Iris pigment epithelial cell (primary cell): Measurements from ENCODE around the gene TMEM135.
"Not testable (repeated sequence)": the region's sequence is repeated elsewhere in the genome, so short reads cannot be mapped to it uniquely, and the experiment has no call there.

Source experiments
- DNase-seq: peaks from one replicate; pipeline ENCODE4 v3.0.0-alpha.2; 2011; ENCODE audit warnings: low read depth

The TMEM135 gene

DNA sequence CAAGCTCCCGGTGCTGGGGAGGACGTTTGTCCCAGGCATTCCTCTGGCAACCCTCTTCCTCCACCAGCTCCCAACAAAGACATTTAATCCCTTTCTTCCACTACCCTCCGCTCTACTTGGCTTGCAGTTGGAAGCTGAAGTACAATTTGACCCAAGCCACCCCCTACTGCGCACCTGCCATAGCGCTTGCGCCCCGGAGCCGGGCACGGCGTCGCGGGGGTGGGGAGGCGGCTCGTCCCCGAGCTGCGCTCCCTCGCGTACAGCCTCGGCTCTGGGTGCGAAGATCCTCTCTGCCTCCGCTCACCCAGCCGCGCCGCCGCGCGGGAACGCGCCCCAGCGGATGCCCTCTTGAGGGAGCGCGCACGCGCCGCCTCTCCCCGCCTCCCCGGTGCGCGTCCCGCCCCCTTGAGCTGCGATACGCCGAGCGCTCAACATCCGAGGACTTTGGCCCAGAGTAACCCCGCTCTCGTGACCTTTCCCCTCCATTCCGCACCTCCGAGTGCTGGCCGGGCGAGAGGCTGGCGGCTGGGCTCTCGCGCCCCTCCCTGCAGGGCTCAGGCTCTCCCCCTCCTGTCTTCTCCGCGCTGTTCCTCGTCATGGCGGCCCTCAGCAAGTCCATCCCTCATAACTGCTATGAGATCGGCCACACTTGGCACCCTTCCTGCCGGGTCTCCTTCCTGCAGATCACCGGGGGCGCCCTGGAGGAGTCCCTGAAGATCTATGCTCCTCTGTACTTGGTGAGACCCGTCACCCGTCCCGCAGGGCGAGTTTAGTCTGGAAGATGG is at the start of gene TMEM135:
TSS of gene TMEM135 (plus strand) at position 485 of the 785 bp plus-strand sequence. CDS start at position 597, 112 bp downstream.
- DNase-seq: peak; percentile 92

DNA sequence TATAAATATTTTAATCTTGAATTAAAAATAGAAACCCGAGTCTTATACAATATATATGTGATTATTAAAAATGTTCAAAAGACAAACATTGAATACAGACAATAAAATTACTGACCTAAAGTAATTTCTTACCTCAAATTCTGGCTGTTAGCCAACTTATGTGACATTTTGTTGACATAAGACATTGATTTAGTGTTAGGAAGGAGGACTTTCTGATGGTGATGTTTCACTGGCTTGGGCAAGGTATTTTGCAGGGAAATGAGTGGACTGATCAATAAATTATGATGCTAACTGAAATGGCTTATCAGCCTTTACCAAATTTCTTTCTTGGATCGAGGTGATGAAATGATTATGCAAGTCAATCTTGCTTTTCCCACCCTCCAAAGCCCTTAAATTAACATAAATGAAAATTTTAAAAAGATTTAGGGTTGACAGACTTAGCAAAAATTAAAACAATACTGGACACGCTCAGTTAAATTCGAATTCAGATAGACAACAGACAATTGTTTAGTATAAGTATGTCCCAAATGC is 49.3 kb upstream of the TMEM135 start:
- no peak for DNase-seq

DNA sequence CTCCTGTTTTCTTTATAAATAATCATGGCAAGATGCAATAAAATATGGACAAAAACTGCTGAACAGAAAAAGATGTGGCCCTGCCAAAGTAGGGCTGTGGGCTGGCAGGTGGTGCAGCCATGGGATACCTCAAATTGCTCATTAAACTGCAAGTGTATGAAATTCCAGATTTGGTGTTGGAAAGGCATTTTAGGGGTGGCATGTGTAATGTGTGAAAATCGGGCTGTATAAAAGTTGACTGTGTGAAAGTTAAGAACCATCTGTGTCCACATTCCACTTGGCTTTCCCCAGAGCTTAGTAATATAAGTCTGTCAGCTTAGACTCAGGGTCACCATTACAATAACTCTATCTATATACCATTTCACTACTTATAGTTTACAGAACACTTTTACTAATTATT is 47.7 kb upstream of the TMEM135 start:
- peak; percentile 49 for DNase-seq

DNA sequence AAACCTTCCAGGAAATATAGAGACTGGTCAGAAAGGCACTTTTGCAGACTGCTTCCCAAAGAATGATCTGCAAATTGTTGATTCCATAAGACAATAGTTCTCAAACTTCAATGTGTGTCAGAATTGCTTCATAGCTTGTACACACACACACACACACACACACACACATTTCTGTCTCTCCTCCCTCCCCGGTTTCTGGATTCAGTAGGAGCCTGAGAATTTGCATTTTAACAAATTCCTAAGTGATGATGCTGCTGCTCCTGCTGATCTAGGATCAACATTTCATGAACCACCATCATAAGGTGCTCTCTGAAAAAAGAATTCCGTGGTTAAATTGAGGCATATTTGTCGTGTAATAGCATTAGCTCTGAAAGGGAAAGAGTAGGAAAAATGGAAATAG is 47.2 kb upstream of the TMEM135 start:
- peak; percentile 75 for DNase-seq

DNA sequence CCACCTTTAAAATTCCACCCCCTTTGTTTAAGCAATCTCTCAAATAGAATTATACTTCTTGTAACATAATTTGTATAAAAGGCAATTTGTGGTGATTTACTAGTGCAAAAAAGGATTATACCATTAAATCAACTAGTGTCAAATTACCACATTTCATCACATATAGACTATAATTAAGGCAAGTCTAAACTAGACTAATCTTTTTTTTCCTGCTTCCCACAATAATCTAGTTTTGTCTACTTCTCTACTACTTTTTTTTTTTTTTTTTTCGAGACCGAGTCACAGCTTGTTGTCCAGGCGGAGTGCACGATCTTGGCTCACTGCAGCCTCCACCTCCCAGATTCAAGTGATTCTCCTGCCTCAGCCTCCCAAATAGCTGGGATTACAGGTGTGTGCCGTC is 46.4 kb upstream of the TMEM135 start:
- DNase-seq: no peak

DNA sequence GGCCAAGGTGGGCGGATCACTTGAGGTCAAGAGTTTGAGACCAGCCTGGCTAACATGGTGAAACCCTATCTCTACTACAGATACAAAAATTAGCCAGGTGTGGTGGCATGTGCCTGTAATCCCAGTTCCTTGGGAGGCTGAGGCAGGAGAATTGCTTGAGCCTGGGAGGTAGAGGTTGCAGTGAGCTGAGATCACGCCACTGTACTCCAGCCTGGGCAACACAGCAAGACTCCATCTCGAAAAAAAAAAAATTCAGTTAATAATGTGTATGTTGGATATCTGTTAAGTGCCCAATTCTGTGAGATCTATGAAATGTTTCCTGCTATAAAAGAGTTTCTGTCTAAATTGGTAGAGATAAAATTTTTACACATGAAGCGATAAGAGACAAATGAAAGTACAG is 45.4 kb upstream of the TMEM135 start:
- DNase-seq: not testable (repeated sequence)

DNA sequence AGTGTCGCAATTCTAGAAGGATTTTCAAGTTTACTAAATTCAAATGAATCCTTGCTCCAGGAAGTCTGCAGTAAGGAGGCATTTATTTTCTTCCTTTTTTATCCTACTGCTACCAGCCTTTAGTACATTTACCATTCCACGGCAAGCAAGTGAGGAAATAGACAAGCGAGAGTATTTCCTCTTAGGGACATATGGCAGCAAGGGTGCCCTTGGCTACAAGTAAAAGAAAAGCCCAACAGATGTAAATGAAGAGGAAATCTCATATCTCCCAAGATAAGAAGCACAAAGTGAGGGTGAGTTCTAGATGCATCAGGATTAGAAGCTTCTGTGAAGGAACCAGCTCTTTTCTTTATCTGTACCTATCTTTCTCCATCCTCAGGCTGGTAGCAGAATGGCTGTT is 44.7 kb upstream of the TMEM135 start:
- DNase-seq: no peak

DNA sequence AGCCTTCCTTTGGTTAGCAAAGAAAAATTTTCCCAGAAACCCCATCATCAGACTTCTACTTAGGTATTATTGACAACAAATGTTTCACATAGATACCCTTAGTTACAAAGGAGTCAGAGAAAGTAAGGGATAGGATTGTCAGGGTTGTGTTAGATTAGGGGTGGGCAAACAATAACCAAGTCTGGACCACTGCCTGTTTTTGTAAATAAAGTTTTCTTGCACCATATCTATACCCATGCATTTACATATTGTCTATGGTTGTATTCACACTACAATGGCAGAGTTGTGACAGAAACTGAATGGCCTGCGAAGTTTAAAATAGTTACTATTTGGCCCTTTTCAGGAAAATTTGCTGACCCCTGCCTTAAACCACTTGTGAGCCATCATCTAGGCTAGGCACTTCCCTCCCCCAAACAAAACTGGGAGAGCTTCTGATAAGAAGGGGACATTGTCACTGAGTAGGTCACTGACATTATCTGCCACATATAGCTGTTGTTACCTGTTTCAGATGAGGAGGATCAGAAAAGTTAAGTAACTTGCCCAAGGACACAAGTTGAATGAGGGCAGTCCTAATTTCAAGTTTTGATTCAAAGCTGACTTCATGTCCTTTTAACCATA is 40.7 kb upstream of the TMEM135 start:
- DNase-seq: no peak

DNA sequence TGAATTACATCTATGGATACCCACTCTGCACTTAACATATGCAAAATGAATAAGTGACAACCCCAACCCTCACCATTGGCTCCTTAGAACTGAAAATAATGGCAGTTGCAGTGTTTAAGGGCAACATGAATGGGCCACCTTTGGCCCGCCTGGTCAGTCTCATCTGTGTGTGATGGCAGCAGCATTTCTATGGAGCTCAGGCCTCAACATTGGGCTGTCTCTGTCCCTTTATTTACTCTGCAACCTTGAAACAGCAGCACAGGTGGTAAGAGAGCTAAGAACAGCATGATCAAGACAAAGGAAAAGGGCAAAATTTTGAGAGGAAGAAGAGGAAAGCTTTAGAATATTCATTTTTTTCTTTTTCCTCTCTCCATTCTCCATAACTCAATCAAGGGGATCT is 38.3 kb upstream of the TMEM135 start:
- no peak for DNase-seq

DNA sequence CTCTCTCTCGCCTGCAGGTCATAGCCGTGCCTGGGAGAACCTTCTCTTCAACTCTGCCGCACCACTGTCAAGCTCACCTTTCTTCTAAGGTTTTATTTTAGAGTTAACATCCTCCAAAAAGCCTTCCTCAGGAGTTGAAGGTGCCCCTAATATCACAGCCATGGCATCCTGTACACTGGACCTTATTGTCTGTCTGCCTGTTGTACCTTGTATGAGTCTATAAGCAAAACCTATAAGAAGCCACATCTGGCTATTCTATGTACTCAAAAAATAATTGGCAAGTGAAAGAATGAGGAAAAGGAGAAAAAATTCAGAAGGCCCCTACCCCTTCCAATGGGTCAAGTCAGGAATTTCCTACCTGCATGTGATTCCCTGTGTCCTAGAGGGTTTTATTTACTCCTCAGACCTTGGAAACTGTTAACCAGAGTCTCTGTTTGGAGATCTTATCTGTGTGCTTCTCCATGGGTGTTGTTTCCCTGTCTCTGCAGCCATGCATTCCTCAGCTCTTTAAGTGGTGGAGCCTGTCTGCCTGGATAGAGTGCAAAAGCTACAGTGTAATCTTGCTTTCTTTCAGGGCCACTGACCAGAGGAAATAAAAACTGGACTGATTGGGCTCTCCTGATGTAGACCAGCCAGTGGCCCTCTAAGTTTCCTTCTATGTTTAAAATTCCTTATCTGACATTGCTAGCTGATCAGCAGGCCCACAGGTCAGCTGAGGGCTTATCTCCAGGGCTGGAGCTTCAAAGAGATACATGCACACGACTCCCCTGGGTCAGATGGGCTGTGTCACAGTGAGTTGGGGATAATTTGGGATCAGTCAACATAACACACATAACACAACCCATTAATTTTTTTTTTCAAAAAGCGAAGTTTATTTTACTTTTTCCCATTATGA is 37.6 kb upstream of the TMEM135 start:
- DNase-seq: peak; percentile 31

DNA sequence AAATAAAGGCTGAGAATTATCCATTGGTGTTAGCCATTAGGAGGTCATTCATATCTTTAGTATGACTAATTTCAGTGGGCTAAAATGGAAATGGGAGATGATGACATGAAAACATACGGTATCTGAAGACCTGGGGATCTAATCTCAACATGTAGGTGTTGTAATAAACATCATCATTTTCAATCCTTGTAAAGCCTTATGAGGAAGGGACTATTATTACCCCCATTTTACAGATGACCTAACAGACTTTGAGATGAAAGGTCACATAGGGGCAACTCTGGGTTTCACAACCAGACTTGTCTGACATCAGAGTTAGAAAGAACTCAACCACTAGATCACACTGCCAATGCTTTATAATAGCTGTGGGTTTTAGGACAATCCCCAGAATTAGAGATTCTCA is 34.8 kb upstream of the TMEM135 start:
- DNase-seq: no peak

DNA sequence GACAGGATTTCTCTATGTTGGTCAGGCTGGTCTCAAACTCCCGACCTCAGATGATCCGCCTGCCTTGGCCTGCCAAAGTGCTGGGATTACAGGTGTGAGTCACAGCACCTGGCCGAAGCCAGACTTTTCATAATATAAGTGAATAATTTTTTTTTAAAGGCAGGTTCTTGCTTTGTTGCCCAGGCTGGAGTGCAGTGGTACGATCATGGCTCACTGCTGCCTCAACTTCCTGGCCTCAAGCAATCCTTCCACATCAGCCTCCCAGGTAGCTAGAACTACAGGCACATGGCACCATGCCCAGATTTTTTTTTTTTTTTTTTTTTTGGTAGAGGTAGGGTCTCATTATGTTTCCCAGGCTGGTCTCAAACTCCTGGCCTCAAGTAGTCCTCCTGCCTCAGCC is 33.5 kb upstream of the TMEM135 start:
- DNase-seq: not testable (repeated sequence)

DNA sequence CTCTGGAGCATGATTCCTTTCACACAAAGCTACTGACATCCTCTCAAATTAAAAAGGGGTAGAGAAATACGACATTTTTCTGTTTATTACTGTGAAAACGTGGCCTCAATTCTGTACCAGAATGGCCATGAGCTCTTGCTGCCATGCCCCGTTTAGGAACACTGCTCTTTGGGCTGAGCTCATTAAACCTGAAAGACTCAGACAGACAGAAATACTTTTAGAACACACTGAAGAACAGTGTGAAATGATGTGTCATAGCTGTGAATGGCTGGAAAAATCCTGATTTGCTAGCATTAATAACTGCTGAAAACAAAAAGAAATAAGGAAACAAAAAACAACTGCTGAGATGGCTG is 32.2 kb upstream of the TMEM135 start:
- DNase-seq: no peak

DNA sequence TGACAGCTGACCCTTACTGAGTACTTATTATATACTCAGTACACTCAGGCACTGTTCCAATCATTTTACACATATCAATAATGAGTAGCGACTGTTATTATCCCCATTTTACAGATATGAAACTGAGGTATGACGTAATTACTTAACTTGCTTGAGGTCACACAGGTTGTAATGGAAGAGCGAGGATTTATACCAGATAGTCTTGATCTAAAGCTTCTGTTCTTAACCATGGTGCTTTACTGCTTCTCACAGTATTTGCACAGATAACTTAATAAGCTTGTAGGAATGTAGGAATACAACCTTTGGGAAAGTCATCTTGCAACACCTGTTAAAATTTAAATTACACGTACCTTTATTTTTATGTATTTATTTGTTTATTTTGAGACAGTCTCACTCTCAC is 31.7 kb upstream of the TMEM135 start:
- DNase-seq: no peak

DNA sequence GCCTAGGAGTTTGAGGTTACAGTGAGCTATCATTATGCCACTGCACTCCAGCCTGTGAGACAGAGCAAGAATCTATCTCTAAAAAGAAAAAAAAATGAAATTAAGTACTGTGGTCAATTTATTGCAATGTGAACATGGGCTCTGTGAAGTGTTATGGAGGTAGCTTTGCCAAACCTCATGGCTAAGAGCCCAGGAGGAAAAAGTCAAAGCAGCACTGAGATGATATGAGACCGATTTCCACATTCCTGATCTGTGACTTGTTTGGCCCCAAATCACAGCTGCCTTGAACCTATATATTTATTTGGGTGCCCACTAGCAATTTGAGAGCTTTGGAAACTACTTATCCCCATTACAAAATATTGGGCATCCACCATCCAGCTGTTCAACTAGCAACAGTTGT is 29.8 kb upstream of the TMEM135 start:
- peak; percentile 63 for DNase-seq

DNA sequence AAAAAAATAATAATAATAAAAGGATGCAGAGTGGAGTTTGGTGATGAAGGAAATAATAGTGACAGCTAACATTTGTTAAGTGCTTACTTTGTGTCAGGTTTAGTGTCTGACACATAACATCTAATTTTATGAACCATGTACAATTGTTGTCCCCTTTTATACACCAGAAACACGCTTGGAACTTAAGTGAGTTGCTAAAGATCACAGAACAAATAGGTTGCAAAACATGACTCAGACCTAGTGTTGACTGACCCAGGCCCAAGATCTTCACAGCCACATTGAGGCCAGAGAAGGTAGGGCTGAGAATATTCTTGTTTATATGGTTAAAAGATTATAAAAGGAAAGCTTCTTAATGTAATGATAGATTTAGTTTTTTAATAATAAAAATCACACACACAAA is 25.6 kb upstream of the TMEM135 start:
- no peak for DNase-seq

DNA sequence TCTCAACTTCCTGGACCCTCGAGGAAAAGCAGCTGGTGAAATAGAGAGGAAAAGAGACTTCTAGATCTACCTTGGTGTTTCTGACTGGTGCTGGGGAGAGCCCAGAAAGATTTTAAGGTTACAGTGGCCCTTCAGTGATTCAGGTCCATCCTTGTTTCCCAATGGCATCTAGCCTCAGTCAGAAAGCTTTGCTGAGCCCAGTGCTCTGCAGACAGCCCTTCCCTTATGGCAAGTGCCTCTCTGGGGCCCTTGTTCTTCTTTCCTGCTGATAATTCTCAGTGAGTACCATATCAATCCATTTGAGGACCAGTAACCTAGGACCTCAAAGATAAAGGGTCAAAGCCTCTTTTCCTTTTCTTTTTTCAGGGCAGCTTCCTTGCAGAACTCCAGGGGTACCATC is 25.1 kb upstream of the TMEM135 start:
- no peak for DNase-seq

DNA sequence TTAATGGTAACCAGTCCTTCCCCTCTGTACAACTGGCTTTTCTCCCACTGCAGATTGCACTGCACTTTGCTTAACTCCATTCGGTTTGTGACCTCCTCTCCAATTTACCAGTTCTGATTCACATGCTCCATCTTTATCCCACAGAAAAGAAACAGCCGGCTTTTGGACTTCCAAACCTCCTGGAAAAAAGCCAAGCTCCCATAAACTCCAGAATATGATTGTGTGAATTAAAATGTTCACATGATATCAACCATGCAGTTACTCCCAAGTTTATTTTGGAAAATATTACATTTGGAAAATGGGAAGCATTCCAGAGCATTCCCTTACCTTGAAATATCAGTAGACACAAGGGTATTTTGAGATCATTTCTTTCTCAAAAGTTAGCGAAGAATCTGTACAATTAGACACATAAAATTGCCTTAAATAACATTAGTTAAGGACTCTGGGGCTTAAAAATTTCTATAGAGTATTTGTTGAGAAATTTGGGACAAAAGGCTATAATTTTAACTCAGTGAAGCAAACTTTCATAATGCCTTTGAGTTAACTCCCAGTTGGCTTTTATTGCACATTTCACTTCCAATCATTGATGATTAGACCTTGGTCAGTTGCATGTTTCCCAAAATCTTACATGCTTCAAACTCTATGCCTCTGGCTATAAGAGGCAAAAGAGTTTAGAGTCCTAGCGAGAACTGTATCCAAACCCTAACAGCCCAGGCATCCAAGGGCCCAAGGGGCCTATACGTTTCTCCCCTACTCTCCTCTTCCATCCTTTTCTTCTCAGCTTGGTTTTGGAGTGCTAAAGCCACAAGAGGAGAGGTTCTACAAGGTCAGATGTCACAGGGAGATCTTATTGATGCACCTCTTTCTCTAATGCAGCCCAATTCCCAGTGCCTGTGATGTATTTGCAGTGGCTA is 23.6 kb upstream of the TMEM135 start:
- no peak for DNase-seq

DNA sequence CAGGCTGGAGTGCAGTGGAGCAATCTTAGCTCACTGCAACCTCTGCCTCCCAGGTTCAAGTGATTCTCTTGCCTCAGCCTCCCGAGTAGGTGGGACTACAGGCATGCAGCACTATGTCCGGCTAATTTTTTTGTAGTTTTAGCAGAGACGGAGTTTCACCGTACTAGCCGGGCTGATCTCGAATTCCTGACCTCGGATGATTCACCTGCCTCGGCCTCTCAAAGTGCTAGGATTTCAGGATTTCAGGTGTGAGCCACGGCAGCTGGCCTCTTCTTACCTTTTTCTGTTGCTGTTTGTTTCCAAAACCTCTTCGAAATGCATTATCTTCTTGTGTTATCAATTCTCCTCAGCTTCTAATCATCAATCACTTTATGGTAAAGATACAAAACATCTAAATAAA is 22.1 kb upstream of the TMEM135 start:
- DNase-seq: no peak

DNA sequence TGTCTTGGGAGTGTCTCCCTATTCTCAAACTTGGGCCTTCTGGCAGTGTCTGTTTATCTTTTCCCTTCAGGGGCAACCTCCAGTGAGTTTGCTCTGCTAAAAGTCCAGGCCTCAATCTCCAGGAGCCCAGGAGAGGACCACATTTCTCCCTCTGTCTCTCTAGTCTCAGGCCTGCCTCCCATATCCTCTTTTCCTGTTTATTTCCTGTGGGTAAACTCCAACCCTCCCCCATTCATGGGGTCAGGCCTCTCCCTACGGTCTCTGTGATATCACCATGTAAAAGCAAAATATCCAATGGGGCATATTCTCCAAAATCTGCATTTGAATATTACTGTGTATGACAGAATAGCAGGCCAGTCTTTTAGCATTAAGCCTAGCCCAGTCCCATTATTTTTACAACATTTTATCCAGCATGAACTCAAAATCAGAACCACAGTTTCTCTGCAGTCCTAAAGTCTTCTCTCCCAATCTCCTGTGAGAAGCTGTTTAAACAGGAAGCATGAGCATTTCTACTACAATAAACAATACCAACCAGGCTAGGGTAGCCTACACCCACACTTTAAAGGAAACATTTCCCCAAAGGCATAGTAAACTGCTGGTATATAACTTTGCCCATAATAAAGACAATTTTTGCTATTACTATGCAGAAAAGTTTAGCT is 18.0 kb upstream of the TMEM135 start:
- no peak for DNase-seq

DNA sequence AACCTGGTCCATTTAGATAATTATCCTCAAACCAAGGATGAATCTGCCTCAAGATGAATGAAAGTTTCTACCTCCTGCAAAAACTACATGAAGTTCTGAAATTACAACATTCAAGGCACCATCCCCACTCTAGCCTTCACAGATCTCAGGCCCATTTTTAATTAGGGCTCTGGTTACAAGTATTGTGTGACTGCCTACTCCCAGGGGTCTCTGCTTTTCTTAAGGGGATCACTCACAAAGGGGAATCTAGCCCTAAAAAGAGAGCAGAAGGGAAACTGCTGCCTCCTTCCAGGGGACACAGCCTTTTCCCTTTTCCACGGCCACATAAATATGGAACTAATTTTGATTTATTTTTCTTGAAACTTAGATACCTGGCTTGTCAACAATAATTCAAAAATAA is 17.4 kb upstream of the TMEM135 start:
- no peak for DNase-seq
